ENCODE results near the gene FOXS1. TPM values are rescaled to one million over a fixed set of nuclear protein-coding genes. Genes with fewer than 3 reads are reported as not detected.

FOXS1 gene
- total RNA-seq, 6 experiments from 2014 or later, result 0.15 to 0.31 TPM; not detected in 4

DNA sequence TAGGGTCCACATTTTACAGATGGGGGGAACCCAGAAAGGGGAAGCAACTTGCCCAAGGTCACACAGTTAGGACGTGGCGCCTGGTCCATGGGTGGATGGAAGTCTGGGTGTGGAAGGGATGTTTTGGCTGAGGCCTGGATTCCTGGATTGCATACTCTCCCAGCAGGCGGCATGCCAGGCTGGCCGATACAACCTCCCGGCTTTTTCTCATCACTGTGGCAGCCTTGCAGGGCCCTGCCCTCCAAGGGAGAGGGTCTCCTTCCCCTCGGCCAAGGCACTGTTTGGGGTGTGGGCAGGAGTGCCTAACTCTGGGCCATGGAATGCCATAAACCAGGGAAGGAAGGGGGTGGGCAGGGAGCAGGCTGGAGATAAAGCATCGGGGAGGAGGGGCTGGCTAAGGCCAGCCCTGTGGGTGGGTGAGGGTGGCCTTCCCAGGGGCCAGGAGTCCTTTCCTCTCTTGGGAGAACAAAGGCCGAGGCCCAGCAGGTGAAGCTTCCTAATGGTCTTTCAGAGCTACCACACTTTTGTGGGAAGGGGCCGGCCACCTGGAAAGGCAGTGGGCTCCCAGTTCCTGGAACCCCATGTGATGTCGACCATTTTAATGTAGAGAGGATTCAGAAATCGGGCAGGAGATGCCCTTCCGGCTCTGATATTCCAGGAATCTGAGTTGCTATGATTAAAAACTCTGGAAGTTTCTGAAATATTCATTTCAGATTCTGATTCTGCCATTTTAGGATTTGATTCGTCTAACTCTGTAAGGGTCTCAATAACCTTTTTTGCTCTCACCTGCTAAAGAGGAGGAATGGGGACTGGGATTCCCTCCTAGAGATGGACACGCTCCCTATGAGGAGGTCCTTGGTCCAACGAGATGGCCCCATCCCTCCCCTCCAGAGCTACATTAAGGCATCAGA is 4.2 kb downstream of the FOXS1 start:
- H3K9me3 ChIP-seq, result no peaks in the 10 kb centered on the region
- WGBS (ENCODE audit: insufficient coverage, low coverage, low lambda C conversion rate, missing lambda C conversion rate), result 64% methylated on average over 5 of the region's 15 CpGs
- H3K36me3 ChIP-seq, result no peaks in the 10 kb centered on the region
- ATAC-seq (no peak), DNase-seq (no peak)
- H3K27me3 ChIP-seq, result no peaks in the 10 kb centered on the region
- H3K27ac ChIP-seq, result no peak overlapping the region
- no peaks in the 10 kb centered on the region for H3K4me1 ChIP-seq
- no peak for TF ChIP-seq POLR2A (IDR thresholded peaks at IDR 0.05)
- TF ChIP-seq, protein P1, sequence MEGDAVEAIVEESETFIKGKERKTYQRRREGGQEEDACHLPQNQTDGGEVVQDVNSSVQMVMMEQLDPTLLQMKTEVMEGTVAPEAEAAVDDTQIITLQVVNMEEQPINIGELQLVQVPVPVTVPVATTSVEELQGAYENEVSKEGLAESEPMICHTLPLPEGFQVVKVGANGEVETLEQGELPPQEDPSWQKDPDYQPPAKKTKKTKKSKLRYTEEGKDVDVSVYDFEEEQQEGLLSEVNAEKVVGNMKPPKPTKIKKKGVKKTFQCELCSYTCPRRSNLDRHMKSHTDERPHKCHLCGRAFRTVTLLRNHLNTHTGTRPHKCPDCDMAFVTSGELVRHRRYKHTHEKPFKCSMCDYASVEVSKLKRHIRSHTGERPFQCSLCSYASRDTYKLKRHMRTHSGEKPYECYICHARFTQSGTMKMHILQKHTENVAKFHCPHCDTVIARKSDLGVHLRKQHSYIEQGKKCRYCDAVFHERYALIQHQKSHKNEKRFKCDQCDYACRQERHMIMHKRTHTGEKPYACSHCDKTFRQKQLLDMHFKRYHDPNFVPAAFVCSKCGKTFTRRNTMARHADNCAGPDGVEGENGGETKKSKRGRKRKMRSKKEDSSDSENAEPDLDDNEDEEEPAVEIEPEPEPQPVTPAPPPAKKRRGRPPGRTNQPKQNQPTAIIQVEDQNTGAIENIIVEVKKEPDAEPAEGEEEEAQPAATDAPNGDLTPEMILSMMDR (IDR thresholded peaks at IDR 0.05), result no peak
- intact Hi-C loops (cut with DNase I), result loop anchor here in 1 of 2 donors (10.0 kb wide), 1 partner anchor 254 kb away; no protein-coding TSS in a partner anchor
- no peak overlapping the region for H3K4me3 ChIP-seq

DNA sequence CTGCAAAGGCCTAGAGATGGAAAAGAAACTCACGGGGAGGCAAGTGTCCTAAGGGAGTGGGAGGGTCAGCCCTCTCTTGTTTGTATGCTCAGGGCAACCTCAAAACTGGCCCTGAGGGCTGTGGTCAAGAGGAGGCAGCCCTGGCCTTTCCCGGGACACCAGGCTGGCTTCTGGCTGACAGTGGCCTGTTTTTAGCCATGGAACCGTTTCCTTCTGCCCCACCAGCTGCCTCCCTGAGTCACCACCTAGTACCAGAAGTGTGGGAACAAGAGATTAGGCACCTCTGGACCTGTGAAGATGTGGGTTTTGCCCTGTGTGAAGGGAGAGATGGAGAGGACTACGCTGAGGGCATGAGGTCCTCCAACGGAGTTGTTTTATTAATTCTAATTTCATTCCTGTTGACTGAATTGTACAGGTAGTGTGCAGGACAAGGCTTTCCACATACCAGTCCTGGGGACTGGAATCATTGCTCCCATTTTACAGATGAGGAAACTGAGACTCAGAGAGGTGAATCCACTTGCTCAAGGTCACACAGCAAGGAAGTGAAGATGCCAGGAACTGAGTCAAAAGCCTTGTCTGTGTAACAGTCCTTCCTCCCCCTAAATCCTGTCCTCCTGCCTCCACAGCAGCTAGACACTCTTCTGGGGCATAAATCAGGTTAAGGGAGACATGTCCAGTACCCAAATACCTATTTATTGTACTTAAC is 5.5 kb downstream of the FOXS1 start:
- no peaks in the 10 kb centered on the region for H3K27me3 ChIP-seq
- intact Hi-C loops (cut with DNase I), result loop anchor here in 1 of 2 donors (10.0 kb wide), 1 partner anchor 255 kb away; no protein-coding TSS in a partner anchor
- TF ChIP-seq, protein P1 (IDR thresholded peaks at IDR 0.05), result no peak
- no peak for TF ChIP-seq POLR2A (IDR thresholded peaks at IDR 0.05)
- no peak overlapping the region for H3K27ac ChIP-seq
- WGBS (ENCODE audit: insufficient coverage, low coverage, low lambda C conversion rate, missing lambda C conversion rate), result 69% methylated on average over 2 of the region's 5 CpGs
- no peaks in the 10 kb centered on the region for H3K4me1 ChIP-seq
- ATAC-seq (no peak), DNase-seq (no peak)
- H3K4me3 ChIP-seq, result no peak overlapping the region
- no peaks in the 10 kb centered on the region for H3K9me3 ChIP-seq
- no peaks in the 10 kb centered on the region for H3K36me3 ChIP-seq

- Histone ChIP-seq H3K27me3 (no peaks in the 10 kb centered on the region), H3K27ac (no peak overlapping the region), H3K9me3 (no peaks in the 10 kb centered on the region), H3K4me1 (no peaks in the 10 kb centered on the region), H3K4me3 (no peak overlapping the region), H3K36me3 (no peaks in the 10 kb centered on the region)
- TF ChIP-seq, protein P1 (IDR thresholded peaks at IDR 0.05), result no peak
- no peak for TF ChIP-seq POLR2A (IDR thresholded peaks at IDR 0.05)
- intact Hi-C loops (cut with DNase I), result no loop called here
- ATAC-seq (no peak), DNase-seq (no peak)
- WGBS (ENCODE audit: insufficient coverage, low coverage, low lambda C conversion rate, missing lambda C conversion rate), result 57% methylated on average over 7 of the region's 9 CpGs
Observed at GRCh38 chr20:31838646-31839292, 6.6 kb downstream of the FOXS1 start.

DNA sequence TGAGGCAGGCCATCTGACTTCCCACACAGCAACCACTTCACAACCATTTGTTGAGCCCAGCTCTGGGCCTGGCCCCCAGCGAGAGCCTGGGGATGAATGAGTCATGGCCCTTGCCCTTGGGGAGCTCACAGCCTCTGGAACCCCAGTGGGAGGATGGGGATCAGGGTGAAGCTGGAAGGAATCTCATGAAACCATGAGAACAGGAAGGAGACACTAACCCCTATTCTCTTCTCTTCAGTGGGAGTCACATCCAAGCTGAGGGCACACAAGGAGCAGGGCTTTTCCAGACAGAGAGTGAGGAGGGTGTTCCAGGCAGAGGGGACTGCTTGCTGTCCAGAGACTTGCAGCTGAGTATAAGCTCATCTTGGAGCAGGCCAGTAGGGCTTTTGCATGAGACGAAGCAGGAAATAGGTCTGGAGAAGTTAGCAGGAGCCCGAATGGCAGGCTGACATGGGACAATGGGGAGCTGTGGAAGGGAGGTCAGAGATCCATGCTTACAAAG is 7.5 kb downstream of the FOXS1 start:
- intact Hi-C loops (cut with DNase I), result no loop called here
- no peaks in the 10 kb centered on the region for H3K27me3 ChIP-seq
- TF ChIP-seq, protein P1 (IDR thresholded peaks at IDR 0.05), result no peak
- TF ChIP-seq POLR2A (IDR thresholded peaks at IDR 0.05), result no peak
- H3K36me3 ChIP-seq, result no peaks in the 10 kb centered on the region
- WGBS (ENCODE audit: insufficient coverage, low coverage, low lambda C conversion rate, missing lambda C conversion rate), result 37% methylated on average over 2 of the region's 3 CpGs
- H3K9me3 ChIP-seq, result no peaks in the 10 kb centered on the region
- no peaks in the 10 kb centered on the region for H3K4me1 ChIP-seq
- H3K27ac ChIP-seq, result no peak overlapping the region
- DNase-seq (no peak), ATAC-seq (no peak)
- H3K4me3 ChIP-seq, result no peak overlapping the region

Data from right lobe of liver (tissue), 6 donors.